HG03159 (cell line): ENCODE data around the gene MRPL18.
A peak's percentile ranks its signal among the peaks of the same experiment; 100 is the strongest.
"Not testable (repeated sequence)": the region's sequence is repeated elsewhere in the genome, so short reads cannot be mapped to it uniquely, and the experiment has no call there.

Experiments
- ATAC-seq: cut with Tn5 transposase; IDR thresholded peaks from one replicate; pipeline ENCODE4 v1.9.1; 2021; ENCODE audit warnings: mild to moderate bottlenecking, moderate library complexity; ENCODE audit not compliant: unreplicated experiment

Gene MRPL18

GRCh38 chr6:159772196-159772595 is 18.1 kb upstream of the MRPL18 start:
- no peak for ATAC-seq

GRCh38 chr6:159777240-159777904 is 12.9 kb upstream of the MRPL18 start:
- no peak for ATAC-seq

- no peak for ATAC-seq
Measured at GRCh38 chr6:159778131-159778530, 12.1 kb upstream of the MRPL18 start.

GRCh38 chr6:159778542-159779103 is 11.6 kb upstream of the MRPL18 start:
- no peak for ATAC-seq

GRCh38 chr6:159788276-159788675 is 2.0 kb upstream of the MRPL18 start:
- no peak for ATAC-seq

GRCh38 chr6:159788753-159789376 is 1.4 kb upstream of the MRPL18 start:
- peak; percentile 2 for ATAC-seq

GRCh38 chr6:159789377-159790148 is 704 bp upstream of the MRPL18 start, which contains the start of gene TCP1:
Gene TCP1 (minus strand): TSS chr6:159789602. CDS start chr6:159789468, 134 bp downstream.
- peak; percentile 67 for ATAC-seq

GRCh38 chr6:159790956-159791598 is 810 bp downstream of the MRPL18 start:
- no peak for ATAC-seq

GRCh38 chr6:159794976-159795375 is 4.7 kb downstream of the MRPL18 start:
- ATAC-seq = not testable (repeated sequence)

- no peak for ATAC-seq
Measured at GRCh38 chr6:159797554-159797953, 7.3 kb downstream of the MRPL18 start.

GRCh38 chr6:159800141-159800865 is 10.0 kb downstream of the MRPL18 start, which contains the start of gene PNLDC1:
Gene PNLDC1 (plus strand): TSS chr6:159800276. CDS start chr6:159800308, 32 bp downstream.
- ATAC-seq = no peak

GRCh38 chr6:159801935-159802334 is 11.7 kb downstream of the MRPL18 start:
- ATAC-seq = no peak

- no peak for ATAC-seq
Measured at GRCh38 chr6:159804504-159804903, 14.2 kb downstream of the MRPL18 start.

- ATAC-seq = no peak
Measured at GRCh38 chr6:159805440-159806020, 15.3 kb downstream of the MRPL18 start.

- ATAC-seq = no peak
Measured at GRCh38 chr6:159806021-159806458, 15.8 kb downstream of the MRPL18 start.

GRCh38 chr6:159807150-159807858 is 17.0 kb downstream of the MRPL18 start:
- no peak for ATAC-seq

GRCh38 chr6:159808647-159809046 is 18.4 kb downstream of the MRPL18 start:
- ATAC-seq = no peak

- ATAC-seq = no peak
Measured at GRCh38 chr6:159809149-159809548, 18.9 kb downstream of the MRPL18 start.

- no peak for ATAC-seq
Measured at GRCh38 chr6:159813781-159814180, 23.5 kb downstream of the MRPL18 start.
